ENCODE data around the gene GPR31.

Gene GPR31

DNA sequence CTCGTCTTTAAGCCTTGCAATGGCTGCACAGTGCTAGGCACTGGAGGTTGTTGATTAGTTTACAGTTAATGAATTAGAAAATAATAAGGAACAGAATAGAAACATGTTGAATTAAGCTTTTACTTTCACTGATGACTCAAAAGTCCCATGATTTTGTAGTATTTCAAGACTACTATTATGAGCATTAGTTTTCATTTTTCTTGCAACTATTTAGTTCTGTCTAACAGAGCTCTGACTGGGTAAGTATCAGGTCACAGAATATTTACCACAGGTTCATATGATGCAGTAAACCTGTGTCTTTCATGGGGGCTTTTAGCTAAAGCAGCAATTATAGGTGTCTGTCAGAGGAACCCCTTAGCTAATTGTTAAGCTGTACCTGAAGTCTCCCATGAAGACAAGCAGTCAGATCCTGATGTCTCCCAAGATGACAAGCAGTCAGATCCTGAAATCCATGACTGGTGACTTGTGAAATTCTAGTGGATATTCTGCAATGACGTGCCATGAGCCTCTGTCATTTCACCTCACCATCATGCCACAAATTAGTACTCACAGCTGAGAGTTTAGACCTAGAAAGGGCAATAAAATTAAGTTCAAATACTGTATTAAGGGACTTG, 8.2 kb upstream of the GPR31 start:
- FAIRE-seq = no peak

DNA sequence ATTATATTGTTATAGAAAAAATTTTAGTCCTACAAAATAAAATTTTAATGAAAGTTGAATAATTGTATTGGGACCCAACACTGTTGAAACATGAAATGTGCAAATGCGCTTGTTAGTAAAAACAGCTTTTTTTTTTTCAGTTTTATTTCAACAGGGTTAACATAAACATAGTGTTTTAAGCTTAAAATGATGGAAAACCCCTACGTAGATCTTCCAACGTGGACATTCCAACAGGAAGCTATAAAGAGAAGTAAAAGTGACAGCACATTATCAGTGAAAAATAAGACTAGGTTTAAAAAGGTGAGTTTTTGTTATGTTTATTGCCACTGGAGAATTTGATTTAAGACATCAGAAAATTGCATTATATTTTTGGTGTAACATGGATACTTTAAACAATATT, 6.5 kb upstream of the GPR31 start:
- no peak for FAIRE-seq

DNA sequence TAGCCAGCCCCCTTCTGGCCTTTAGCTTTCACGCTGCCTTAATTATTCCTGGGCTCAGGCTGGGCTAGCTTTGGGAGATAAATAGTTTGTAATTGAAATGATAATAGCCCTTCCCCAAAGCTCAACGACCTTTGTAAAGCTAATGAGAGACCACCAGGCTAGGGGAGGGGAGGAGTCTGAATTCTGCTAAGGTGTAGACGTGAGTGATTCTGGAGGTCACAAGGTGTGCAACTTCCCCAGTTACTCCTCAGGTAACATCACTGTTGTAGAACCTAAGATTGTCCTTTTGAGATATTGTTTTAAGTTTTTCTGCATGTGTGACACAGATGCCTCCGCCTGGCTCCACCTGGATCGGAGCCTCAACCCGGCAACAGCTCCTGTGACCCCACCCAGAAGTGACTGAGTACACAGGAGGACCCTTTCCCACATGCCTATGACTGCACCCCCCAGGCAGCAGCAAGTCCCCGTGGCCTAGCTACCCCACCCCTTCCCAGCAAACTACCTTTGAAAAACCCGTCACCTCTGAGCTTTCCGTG, 5.8 kb upstream of the GPR31 start:
- FAIRE-seq = no peak

DNA sequence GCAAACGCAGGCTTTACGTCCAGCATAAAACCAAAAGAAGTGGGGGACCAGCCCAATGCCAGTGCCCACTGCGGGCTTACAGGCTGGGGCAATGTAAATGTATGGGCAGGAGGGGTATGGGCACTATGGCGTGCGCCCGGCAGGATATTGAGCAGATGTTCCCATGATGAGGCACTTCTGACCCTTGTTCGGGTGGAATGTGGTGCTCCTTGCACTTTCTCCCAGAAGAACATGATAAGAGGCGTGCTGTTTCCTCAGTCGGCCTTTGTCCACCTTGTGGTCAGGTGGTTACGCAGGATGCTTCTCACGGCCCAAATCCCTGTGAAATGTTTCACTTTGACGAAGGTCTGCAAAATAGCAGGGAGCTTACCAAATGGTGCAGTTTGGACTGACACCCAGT, 4.8 kb upstream of the GPR31 start:
- no peak for FAIRE-seq

DNA sequence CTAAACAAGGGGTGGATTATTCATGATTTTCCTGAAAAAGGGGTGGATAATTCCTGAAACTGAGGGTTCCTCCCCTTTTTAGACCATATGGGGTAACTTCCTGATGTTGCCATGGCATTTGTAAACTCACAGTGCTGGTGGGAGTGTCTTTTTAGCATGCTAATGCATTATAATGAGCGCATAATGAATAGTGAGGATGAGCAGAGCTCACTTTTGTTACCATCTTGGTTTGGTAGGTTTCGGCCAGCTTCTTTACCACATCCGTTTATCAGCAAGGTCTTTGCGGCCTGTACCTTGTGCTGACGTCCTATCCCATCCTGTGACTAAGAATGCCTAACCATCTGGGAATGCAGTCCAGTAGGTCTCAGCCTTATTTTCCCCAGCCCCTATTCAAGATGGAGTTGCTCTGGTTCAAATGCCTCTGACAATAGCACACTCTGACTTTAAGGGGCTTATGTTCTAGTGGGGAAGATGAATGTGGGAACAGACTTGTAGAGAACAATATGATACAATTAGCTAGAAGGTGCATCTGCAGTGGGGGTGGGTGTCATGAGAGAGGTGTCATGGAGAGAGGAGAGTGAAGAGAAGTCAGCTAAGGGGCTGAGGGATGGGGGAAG, 4.2 kb upstream of the GPR31 start:
- no peak for FAIRE-seq

DNA sequence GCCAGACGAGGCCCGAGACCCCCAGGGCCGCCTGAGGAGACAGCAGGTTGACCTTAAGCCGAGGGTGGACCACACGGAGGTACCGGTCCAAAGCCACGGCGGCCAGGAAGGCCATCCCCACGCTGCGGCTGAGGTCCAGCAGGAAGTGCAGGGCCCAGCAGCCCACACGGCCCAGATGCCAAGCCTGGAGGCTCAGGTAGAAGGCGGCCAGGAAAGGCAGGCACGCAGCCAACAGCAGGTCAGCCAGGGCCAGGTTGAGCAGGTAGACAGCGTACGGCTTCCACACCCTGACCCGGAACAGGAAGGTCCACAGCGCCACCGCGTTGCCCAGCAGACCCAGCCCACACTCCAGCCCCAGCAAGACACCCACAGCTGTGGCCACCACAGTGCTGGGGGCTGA, 366 bp downstream of the GPR31 start:
- FAIRE-seq = no peak

DNA sequence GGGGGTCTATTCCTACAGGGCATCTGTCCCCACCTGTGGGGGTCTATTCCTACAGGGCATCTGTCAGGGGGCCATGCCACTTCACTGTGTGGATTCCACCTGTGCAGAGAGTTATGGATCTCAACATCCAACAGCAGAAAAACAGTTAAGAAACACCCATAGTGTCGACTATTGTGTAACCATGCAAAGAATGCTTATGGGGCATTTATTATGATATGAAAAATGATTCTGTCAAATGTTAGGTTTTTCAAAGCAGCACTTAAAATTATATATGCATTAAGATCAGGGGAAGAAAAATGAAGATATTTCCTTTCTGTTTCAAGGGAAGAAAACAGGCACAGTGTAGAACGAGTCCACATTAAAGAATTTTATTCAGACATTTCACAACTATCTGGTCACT, 2.9 kb downstream of the GPR31 start:
- FAIRE-seq = no peak

DNA sequence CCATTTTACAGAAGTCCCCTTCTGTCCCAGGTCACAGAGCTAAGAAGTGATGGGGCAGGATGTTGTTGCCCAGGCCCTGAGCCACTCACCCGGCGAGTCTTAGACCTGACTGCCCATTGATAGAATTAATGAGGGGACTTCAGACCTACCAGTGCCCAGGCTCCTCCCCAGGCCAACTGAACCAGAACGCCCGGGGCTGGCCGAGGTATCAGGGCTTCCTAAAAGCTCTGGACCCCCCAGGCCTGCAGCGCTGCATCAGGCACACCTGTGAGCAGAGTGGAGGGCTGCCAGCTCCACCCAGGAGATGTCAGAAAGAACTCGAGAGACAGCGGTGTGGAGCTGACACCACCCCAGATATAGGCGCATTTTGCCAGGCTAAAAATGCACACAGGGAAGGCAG, 3.5 kb downstream of the GPR31 start:
- no peak for FAIRE-seq

DNA sequence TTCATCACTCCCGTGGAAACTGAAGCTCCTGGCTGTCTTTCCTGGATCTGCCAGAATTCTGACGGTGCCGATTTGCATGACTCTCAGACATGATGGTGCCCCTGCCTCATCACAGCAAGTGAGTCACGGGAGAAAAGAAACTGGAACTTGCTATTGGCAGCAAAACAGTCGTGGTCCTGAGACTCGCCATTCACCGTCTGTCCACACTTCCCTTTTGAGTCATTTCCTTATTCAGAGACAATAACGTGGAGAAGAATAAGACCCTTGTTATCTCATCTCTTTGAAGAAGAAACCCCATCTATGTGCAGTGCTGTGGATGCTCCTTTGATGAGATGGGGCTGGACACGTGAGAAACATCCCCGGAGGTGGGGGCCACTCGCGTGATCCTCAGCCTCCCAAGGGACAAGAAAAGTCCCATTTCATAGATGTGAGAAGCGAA, 4.2 kb downstream of the GPR31 start:
- no peak for FAIRE-seq

DNA sequence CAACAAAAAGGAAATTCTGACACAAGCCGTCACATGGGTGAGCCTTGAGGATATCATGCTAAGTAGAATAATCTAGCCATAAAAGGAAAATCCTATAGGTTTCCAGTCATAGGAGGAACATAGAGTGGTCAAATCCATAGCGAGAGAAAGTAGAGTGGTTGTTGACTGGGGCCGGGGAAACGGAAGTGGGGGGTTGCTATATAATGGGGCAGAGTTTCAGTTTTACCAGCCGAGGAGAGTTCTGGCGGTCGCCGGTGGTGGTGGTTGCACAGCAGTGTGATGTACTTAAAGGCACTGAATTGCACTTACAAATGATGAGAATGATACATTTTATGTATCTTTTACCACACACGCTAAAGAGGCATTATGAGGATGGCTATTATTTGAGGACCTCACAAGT, 4.9 kb downstream of the GPR31 start:
- no peak for FAIRE-seq

DNA sequence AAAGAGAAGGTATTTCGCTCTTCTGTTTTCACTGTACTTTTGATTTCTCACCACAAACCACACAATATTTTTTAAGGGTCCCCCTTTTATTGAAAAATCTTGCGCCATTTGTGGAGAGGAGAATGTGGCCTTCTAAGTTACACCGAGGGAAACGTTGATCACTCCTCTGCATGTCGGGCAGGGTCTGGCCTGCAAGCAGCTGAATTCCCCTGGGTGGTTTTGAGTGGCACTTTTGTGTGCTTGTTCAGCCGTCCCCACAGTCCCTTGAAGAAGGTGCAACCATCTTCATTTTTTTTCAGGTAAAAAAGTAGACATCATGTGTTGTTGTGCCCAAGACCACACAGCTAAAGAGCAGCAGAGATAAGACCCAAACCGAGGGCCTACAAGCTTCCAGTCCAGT, 6.1 kb downstream of the GPR31 start:
- no peak for FAIRE-seq

DNA sequence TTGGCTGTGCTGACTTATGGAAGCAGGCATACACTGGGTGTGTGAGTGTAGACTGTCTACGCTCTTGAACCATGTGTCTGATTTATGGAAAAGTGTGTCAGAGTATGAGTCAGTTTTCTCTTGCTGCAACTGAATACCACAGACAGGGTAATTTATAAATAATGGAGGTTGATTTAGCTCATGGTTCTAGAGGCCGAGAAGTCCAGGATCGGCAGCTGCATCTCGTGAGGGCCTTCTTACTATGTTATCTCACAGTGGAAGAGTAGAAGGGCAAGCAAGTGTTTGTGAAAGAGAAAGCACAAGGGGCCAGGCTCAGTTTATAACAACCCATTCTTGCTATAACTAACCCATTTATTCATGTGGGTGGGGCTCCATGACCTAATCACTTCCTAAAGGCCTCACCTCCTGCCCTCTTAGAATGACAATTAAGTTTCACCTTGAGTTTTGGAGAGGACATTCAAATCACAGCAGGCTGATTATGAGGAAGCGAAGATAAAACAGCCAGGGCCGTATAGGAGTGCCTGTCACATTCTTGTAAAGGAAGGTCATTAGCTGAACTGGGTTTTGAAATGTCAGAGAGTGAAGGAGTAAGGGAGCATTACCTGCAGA, 6.7 kb downstream of the GPR31 start:
- FAIRE-seq = no peak

DNA sequence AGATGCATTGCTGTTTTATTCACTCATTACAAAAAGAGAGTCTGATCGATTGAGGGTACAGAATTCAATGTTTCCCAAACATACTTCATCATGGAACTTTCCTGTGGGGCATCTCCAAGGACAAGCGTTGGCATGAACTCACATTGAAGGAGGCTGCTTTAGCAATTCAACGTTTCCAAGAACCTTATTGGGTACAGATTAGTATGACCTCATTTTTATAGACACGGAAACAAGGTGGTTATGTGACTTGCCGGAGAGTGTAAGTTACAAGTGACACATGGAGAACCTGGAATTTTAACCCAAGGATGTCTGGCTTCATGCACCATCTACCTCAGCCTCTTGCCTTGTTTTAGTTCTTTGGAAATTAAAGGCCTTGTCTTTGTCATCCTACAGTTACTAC, 8.8 kb downstream of the GPR31 start:
- FAIRE-seq = no peak

DNA sequence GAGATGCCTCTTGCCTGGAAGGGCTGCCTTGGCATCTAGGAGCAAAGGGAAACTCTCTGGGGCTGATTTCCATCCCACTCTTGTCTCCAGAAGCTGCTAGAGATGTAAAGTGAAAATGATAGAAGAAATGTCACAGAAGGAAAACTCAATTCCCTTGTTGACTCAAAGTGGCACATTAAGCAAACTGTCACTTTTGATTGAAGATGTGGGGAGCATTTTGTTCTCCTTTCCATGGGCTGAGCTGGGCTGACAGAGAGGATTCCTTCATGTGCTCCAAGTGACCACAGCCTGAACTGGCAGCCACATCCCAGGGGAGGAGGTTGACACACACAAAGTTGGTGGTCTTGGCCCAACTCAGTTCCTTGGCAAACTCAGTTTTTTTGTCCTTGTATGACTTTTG, 9.8 kb downstream of the GPR31 start:
- no peak for FAIRE-seq

DNA sequence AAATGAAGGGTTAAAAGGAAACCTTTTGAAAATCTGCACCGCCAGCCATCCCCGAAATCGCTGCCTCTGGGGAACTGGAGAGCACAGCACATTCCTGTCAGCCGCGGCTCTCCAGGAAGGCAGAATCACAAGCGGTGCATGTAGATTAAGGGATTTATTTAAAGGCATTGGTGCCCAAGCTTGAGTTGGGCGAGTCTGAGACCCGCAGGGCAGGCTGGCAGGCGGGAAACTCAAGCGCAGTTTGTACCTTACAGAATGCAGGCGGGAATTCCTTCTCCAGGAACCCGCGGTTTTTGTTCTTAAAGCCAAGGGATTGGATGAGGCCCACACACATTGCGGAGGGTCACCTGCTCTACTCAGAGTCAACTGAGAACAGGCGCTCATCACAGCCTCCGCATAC, 10.8 kb downstream of the GPR31 start:
- no peak for FAIRE-seq

DNA sequence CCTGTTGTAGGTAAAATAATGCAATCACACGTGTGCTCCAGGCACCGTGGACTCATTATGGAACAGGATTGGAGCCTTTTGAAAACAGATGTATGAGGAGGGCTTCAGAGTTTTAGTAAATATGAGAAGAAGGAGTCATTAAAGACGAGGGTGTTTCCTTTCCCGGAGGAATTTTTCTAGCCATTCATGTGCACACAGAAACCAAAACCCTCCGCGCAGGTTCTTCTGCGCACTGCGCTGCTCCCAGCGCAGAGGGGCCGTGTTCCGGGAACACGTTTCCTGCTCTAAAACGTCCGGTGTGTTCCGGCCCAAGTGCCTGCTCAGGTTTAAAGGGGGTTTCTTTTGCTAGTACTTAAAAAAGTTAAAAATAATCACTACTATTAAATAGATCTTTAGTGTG, 11.6 kb downstream of the GPR31 start:
- no peak for FAIRE-seq

DNA sequence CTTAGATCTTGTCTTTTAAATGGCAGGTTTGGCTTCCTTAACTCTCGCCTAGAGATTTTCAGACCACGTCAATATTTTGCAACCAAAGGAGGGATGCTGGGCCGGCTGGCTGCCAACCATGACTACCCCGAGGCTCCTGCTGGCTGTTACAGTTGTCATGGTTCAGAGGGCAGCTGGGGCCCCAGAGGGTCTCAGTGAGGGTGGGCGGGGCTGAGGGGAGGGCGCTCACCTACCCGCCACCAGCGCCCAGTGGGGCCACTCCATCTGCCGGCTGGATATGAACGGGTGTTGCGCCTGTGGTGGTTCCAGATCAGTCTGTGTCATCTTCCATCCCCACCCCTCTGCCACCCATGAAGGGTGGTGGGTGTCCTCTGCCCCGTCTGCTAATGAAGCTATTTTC, 12.3 kb downstream of the GPR31 start:
- FAIRE-seq = no peak

DNA sequence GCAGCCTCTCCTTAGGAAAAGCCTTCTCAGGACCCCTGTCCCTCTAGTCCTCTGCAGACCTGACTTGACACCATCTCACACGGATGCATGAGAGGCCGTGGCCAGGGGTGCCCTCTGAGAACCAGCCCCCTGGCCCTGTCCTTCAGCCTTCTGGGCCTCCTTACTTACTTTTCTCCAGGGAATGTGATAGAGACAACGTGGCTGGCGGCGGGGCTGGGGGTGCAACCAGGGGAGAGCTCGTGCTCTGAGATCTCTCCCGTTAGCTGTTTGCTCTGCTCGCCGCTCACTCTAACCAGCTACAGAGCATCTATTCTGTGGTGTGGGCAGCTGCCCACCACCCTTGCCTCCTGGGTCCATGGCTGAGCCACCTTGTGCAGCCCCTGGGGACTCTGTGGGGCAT, 14.7 kb downstream of the GPR31 start:
- no peak for FAIRE-seq

DNA sequence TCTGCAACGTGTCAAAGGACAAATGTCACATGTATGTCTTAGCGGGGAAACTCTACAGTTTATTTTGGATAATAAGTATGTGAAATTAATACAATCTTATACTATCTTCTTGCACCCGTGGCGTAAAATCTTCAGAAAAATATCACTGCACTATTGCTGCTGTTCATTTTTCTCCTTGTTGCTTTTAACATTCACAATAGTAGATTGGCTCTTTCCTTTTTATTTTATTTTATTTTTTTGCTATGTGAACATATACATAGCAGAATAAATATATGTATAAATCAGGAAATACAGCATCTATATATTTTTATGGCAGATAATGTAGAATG, 15.4 kb downstream of the GPR31 start:
- FAIRE-seq = no peak

DNA sequence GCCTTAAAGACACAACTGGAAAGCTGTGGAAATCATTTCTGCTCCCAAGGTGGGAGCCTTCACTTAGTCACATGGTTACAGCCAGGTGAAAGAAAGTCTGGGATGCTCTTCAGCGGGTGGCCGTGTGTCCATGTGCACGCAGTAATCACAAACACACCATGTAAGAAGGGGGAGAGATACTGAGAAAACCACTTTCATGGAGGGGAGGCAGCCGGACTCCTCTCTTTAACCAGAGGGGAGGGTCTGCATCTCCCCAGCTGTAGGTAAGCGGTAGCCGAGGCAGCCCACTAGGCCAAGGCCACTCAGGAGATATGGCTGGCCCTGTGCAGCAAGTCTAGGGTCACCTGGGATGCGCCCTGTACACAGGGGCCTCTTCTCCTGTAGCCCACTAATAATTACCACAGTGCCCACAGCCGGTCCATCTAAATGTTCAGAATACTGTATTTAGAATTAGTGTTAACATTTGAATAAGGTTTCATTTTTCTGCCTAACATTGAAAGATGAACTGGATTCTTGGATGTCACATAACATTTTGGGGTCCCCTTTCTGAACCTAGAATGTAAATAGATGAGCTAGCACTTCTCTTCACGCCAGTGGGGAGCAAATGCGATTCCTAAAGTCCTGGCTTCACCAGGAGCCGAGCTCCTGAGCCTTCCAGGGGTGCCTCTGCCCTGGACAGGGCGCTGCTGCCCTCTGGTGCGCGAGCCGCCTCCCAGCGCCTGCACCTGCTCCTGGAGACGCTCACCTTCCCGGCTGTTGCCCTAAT, 15.9 kb downstream of the GPR31 start:
- no peak for FAIRE-seq

DNA sequence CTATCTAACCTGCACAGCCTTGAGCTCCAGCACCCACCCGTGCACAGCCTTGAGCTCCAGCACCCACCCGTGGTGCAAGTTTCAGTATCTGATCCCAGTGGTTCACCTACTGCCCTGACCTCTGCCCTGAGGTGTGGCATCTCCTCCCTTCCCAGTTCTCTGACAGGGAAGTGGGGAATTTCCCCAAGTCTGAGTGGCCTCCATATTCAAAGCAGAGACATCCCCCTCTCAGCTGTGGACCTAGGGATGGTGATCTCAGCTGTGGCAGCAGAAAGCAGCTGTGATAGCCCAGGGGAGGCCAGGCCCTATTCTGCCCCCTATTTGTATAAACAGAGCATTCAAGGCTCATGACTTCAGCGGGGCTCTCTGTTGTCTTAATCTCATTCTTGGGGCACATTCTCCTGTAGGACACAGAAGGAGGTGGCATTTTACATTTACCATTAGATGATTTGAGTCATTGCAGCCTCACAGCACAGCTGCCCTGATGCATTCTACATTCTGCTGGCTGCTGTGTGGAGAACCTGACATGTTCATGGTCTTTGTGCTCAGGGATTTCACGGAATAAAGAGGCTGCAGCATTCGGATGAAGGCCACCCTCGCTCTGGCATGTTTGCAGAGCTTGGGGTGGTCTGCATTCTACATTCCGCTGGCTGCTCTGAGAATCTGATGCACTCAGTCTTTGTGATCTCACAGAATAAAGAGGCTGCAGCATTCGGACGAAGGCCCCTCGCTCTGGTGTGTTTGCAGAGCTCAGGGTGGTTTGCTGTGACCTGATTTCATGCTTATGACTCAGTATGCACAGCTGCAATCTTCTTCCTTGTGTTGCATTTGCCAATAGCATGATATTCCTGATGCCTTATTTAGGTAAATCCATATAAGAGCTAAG, 16.9 kb downstream of the GPR31 start:
- no peak for FAIRE-seq

DNA sequence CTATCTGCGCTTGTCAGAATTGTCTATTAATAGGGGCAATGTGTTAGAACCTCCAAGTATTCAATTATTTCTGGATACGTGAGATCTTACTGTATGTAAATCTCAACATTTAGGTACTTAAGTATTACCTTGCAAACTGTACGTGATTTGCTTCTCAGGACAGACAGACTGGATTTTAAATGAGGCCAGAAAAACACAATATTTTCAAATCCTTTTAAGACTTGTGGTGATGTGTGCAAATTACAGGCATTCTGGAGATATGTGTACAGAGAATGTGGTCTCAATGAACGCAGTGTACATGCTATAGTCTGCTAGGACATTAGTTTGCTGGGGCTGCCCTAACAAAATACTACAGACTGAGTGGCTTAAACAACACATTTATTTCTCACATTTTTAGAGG, 18.0 kb downstream of the GPR31 start:
- no peak for FAIRE-seq

DNA sequence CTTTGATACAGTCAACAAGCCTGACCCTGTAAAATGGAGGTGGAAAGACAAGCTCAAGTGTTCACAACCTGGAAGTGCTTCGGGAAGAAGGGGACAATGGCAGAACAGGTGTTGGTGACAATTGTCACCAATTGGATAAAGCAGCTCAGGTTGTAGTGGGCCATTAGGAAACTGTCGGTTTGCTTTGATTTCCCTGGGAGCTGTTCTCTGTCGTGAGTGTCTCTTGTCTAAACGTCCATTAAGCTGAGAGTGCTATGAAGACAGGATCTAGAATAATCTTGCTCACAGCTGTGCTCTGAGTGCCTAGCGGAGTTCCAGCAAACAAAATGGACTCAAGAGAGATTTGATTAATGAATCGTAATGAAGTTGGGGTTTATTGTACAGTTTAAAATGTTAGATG, 19.9 kb downstream of the GPR31 start:
- no peak for FAIRE-seq

Data from A204.1 (cell line).